Stomach (tissue), 4 donors: ENCODE data around the gene RNASEL.

ENCODE experiments used
- EP300 ChIP-seq: sonication (generic); formaldehyde crosslinking; IDR thresholded peaks from one replicate; pipeline ENCODE4 v1.6.1; 2017; ENCODE audit warnings: antibody characterized with exemption
- POLR2A ChIP-seq, 4 donors: fragments of 450-650 bp; IDR thresholded peaks; one replicate each; pipeline ENCODE4 v1.6.1; 2016; ENCODE audit warnings: antibody characterized with exemption in 4 of 4, control low read depth in 2 of 4, mild to moderate bottlenecking in 1 of 4, moderate library complexity in 1 of 4
- POLR2AphosphoS5 ChIP-seq, 3 donors: sonication (generic); formaldehyde crosslinking; IDR thresholded peaks; one replicate each; pipeline ENCODE4 v1.6.1; 2016; ENCODE audit warnings: antibody characterized with exemption in 3 of 3
- TF ChIP-seq, protein P1 (sequence below), 7 experiments: fragments of 450-650 bp in 4 of 7; fragments of 200-600 bp in 3 of 7; sonication (generic) in 3 of 7; IDR thresholded peaks; one replicate each; pipeline ENCODE4 v1.5.1; 2016 to 2019; ENCODE audit warnings: antibody characterized with exemption in 7 of 7, control low read depth in 2 of 7, mild to moderate bottlenecking in 1 of 7

DNA sequence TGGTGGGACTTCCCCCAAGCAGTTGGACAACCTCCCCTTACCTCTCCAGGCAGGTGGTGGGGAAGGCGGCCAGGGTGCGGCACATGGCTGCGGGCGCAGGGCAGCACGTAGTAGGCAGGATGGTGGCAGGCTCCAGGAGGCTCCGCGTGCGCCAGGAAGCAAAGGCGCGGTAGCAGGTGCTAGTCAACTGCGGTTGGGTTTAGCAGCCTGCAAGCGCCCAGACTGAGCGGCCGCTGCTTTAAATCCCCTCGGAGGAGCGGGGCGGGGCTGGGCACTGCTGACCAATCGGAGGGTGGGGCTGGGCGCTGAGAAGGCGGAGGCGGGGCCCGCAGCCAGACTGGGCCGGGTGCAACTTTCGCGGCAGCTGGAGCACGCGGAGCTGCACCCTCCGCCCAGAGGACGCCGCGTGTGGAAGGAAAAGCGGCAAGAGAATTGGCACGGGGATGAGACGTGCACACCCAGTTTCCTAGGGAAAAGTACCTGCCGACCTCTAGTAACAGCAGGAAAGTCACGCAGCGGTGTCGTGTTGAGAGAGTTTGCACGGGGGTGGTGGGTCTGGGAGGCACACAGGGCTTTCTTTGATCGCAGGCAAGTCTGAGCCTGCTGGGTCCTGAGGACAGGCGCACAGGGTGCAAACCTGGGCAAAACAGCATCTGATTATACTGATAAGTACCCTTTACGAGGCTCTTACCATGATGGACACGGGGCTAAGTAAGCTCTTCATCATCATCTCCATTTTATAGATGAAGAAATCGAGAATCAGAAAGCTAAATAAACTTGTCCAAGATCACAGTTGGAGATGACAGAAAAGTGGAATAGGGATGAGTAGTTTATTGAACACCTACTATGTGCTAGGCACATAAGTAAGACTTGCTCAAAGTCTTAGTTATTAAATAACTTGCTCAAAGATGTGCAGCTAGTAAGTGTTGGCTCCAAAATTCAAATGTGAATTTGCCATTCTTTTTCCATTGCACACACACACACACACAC lies 15.4 kb upstream of the RNASEL start, which contains the start of gene RGS16:
- TF ChIP-seq, protein P1, sequence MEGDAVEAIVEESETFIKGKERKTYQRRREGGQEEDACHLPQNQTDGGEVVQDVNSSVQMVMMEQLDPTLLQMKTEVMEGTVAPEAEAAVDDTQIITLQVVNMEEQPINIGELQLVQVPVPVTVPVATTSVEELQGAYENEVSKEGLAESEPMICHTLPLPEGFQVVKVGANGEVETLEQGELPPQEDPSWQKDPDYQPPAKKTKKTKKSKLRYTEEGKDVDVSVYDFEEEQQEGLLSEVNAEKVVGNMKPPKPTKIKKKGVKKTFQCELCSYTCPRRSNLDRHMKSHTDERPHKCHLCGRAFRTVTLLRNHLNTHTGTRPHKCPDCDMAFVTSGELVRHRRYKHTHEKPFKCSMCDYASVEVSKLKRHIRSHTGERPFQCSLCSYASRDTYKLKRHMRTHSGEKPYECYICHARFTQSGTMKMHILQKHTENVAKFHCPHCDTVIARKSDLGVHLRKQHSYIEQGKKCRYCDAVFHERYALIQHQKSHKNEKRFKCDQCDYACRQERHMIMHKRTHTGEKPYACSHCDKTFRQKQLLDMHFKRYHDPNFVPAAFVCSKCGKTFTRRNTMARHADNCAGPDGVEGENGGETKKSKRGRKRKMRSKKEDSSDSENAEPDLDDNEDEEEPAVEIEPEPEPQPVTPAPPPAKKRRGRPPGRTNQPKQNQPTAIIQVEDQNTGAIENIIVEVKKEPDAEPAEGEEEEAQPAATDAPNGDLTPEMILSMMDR (IDR thresholded peaks at IDR 0.05) = no peak
- TF ChIP-seq POLR2AphosphoS5 (IDR thresholded peaks at IDR 0.05) = peak; percentile 38 to 94 (median 90)
- no peak for TF ChIP-seq POLR2A (IDR thresholded peaks at IDR 0.05)
- TF ChIP-seq EP300 = no peak
